ENCODE data around the gene SEC24D.
A peak's percentile ranks its signal among the peaks of the same experiment; 100 is the strongest.

Gene SEC24D

DNA sequence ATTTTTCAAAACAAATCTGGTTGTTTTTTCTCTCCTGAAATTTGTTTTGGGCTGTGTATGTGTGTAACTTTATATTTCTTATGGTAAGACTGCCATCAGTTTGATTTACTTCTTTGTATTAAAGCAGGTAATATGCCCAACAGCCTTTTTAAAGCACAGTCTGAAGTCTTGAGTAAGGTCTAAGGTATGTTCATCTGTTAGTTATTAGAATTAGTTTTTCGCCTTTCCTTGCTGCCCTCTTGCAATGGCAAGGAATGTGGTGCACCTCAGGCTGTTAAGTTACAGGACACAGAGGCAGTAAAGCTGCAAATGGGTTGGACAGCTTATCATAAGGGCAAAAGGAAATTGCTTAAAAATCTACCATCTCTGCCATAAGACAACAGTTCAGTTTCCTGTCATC, 79.0 kb downstream of the SEC24D start:
- Histone ChIP-seq H2BK5ac (ENCODE audit: low read depth, low read length, poor library complexity, severe bottlenecking) (no peak overlapping the region), H3K14ac (ENCODE audit: low read length in 2 of 2) (no peak overlapping the region), H3K4me3 (ENCODE audit: insufficient read depth in 1 of 2, low read depth in 1 of 2, low read length in 2 of 2) (no peak overlapping the region), H2AFZ (ENCODE audit: low read depth, low read length) (no peak overlapping the region), H3K4ac (ENCODE audit: low read depth in 1 of 2, low read length in 2 of 2) (no peak overlapping the region), H3K9me3 (ENCODE audit: control insufficient read depth, low read length) (no peaks in the 10 kb centered on the region), H3K27ac (ENCODE audit: low read length, poor library complexity, severe bottlenecking) (no peak overlapping the region), H3K4me2 (ENCODE audit: low read length, poor library complexity, severe bottlenecking) (no peak overlapping the region), H2BK15ac (ENCODE audit: low read depth, poor library complexity, severe bottlenecking) (no peak overlapping the region), H3K4me1 (ENCODE audit: control insufficient read depth, insufficient read depth, low read depth, low read length) (no peaks in the 10 kb centered on the region), H4K91ac (ENCODE audit: low read length) (no peak overlapping the region), H3K9ac (ENCODE audit: low read length) (no peak overlapping the region), H3K79me1 (replicated peaks; ENCODE audit: low read length, poor library complexity, severe bottlenecking) (peaks cover 8% of the 10 kb centered on the region), H3K27me3 (ENCODE audit: control insufficient read depth in 1 of 2, insufficient read depth in 1 of 2, low read length in 2 of 2) (no peaks in the 10 kb centered on the region), H4K8ac (ENCODE audit: low read length) (no peak overlapping the region), H3K23ac (ENCODE audit: low read length in 2 of 2) (no peak overlapping the region), H3K36me3 (ENCODE audit: control insufficient read depth in 1 of 2, insufficient read depth in 2 of 2, low read depth in 1 of 2, low read length in 2 of 2) (peaks cover 0 to 85% of the 10 kb centered on the region in 2 experiments), H2AK5ac (ENCODE audit: low read length, severe bottlenecking) (no peak overlapping the region), H2BK120ac (ENCODE audit: low read depth, low read length) (no peak overlapping the region), H3K18ac (ENCODE audit: low read depth in 1 of 2, low read length in 2 of 2) (no peak overlapping the region), H2BK12ac (ENCODE audit: low read length in 2 of 2) (no peak overlapping the region)
- no peak for DNase-seq
- 100% methylated on average over 1 of the region's 1 CpG for WGBS

DNA sequence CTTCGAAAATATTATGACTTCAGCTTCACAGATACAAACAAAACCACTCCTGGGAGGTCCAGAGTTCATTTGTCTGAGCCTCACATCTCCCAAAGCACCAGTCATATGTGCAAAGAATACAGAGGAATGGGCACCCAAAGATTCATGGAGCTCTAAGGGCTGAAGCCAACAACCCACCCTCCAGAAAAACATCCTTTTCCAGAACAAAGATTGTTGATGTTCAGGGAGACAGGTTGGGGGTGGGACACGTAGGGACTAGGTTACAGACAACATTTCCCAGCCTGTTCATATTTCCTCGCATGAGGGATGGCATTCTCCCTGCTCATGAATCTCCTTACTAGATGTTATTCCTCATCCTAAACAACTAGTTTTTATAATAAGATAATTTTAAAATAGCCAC, 79.5 kb downstream of the SEC24D start:
- H3K9me3 ChIP-seq (ENCODE audit: control insufficient read depth, low read length): no peaks in the 10 kb centered on the region
- no peak overlapping the region for H2AFZ ChIP-seq (ENCODE audit: low read depth, low read length)
- no peak overlapping the region for H4K8ac ChIP-seq (ENCODE audit: low read length)
- H3K4me3 ChIP-seq (ENCODE audit: insufficient read depth in 1 of 2, low read depth in 1 of 2, low read length in 2 of 2): no peak overlapping the region
- no peak for DNase-seq
- peaks cover 3 to 83% of the 10 kb centered on the region in 2 experiments for H3K36me3 ChIP-seq (ENCODE audit: control insufficient read depth in 1 of 2, insufficient read depth in 2 of 2, low read depth in 1 of 2, low read length in 2 of 2)
- H3K4me1 ChIP-seq (ENCODE audit: control insufficient read depth, insufficient read depth, low read depth, low read length): no peaks in the 10 kb centered on the region
- no peak overlapping the region for H3K23ac ChIP-seq (ENCODE audit: low read length in 2 of 2)
- H4K91ac ChIP-seq (ENCODE audit: low read length): no peak overlapping the region
- no peak overlapping the region for H3K4me2 ChIP-seq (ENCODE audit: low read length, poor library complexity, severe bottlenecking)
- H2BK12ac ChIP-seq (ENCODE audit: low read length in 2 of 2): no peak overlapping the region
- no peaks in the 10 kb centered on the region for H3K27me3 ChIP-seq (ENCODE audit: control insufficient read depth in 1 of 2, insufficient read depth in 1 of 2, low read length in 2 of 2)
- no peak overlapping the region for H3K27ac ChIP-seq (ENCODE audit: low read length, poor library complexity, severe bottlenecking)
- H3K9ac ChIP-seq (ENCODE audit: low read length): no peak overlapping the region
- no peak overlapping the region for H2BK120ac ChIP-seq (ENCODE audit: low read depth, low read length)
- no peak overlapping the region for H2BK5ac ChIP-seq (ENCODE audit: low read depth, low read length, poor library complexity, severe bottlenecking)
- no peak overlapping the region for H2AK5ac ChIP-seq (ENCODE audit: low read length, severe bottlenecking)
- no peak overlapping the region for H3K4ac ChIP-seq (ENCODE audit: low read depth in 1 of 2, low read length in 2 of 2)
- H2BK15ac ChIP-seq (ENCODE audit: low read depth, poor library complexity, severe bottlenecking): no peak overlapping the region
- no peak overlapping the region for H3K14ac ChIP-seq (ENCODE audit: low read length in 2 of 2)
- H3K79me1 ChIP-seq (replicated peaks; ENCODE audit: low read length, poor library complexity, severe bottlenecking): peaks cover 9% of the 10 kb centered on the region
- H3K18ac ChIP-seq (ENCODE audit: low read depth in 1 of 2, low read length in 2 of 2): no peak overlapping the region
- WGBS: 96% methylated on average over 2 of the region's 3 CpGs

DNA sequence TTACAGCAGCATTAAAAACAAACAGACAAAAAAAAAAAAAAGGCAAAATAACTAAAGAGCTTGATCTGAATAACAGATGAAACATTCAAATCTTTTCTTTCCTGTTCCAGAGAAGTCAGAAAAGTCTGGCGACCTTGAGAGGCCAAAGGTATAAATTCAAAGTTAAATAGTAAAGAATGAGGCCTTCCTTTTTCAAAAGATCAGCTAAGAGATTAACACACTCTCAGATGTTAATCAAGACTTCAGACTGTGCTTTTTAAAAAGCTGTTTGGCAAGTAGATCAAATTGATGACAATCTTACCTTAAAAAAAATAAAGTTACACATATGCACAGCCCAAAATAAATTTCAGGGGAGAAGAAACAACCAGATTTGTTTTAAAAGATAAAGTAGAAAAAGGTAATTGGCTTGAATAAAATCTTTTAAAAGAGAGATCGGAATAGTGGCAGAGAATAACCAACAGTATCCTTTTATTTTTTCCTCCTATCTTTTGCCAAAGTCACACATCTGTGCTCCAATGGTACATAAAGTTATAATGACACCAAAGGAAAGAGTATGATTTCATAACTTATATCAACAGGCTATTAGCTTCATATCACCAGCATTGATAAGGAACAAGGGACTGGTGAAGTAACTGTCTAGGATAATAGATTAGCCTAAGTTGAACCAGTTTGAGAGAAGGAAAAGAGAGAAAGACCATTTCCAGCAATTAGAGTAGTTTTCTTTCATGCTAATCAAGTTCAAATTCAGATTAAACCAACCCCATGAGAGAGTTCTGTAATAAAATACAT, 80.3 kb downstream of the SEC24D start:
- H4K8ac ChIP-seq (ENCODE audit: low read length): no peak overlapping the region
- no peak overlapping the region for H2BK120ac ChIP-seq (ENCODE audit: low read depth, low read length)
- no peak overlapping the region for H3K4me2 ChIP-seq (ENCODE audit: low read length, poor library complexity, severe bottlenecking)
- no peak overlapping the region for H2BK5ac ChIP-seq (ENCODE audit: low read depth, low read length, poor library complexity, severe bottlenecking)
- no peak overlapping the region for H2AK5ac ChIP-seq (ENCODE audit: low read length, severe bottlenecking)
- H3K14ac ChIP-seq (ENCODE audit: low read length in 2 of 2): no peak overlapping the region
- no peak overlapping the region for H2BK15ac ChIP-seq (ENCODE audit: low read depth, poor library complexity, severe bottlenecking)
- H3K79me1 ChIP-seq (replicated peaks; ENCODE audit: low read length, poor library complexity, severe bottlenecking): peaks cover 10% of the 10 kb centered on the region
- H3K9me3 ChIP-seq (ENCODE audit: control insufficient read depth, low read length): no peaks in the 10 kb centered on the region
- H3K27me3 ChIP-seq (ENCODE audit: control insufficient read depth in 1 of 2, insufficient read depth in 1 of 2, low read length in 2 of 2): no peaks in the 10 kb centered on the region
- H3K4me1 ChIP-seq (ENCODE audit: control insufficient read depth, insufficient read depth, low read depth, low read length): no peaks in the 10 kb centered on the region
- H3K4ac ChIP-seq (ENCODE audit: low read depth in 1 of 2, low read length in 2 of 2): no peak overlapping the region
- H2BK12ac ChIP-seq (ENCODE audit: low read length in 2 of 2): no peak overlapping the region
- no peak overlapping the region for H4K91ac ChIP-seq (ENCODE audit: low read length)
- no peak overlapping the region for H2AFZ ChIP-seq (ENCODE audit: low read depth, low read length)
- no peak overlapping the region for H3K4me3 ChIP-seq (ENCODE audit: insufficient read depth in 1 of 2, low read depth in 1 of 2, low read length in 2 of 2)
- H3K27ac ChIP-seq (ENCODE audit: low read length, poor library complexity, severe bottlenecking): no peak overlapping the region
- WGBS: no CpG with 5 or more reads among the region's 2 CpGs
- H3K23ac ChIP-seq (ENCODE audit: low read length in 2 of 2): no peak overlapping the region
- no peak for DNase-seq
- H3K9ac ChIP-seq (ENCODE audit: low read length): peak overlapping the region; percentile 49
- H3K18ac ChIP-seq (ENCODE audit: low read depth in 1 of 2, low read length in 2 of 2): no peak overlapping the region
- H3K36me3 ChIP-seq (ENCODE audit: control insufficient read depth in 1 of 2, insufficient read depth in 2 of 2, low read depth in 1 of 2, low read length in 2 of 2): peaks cover 6 to 85% of the 10 kb centered on the region in 2 experiments

DNA sequence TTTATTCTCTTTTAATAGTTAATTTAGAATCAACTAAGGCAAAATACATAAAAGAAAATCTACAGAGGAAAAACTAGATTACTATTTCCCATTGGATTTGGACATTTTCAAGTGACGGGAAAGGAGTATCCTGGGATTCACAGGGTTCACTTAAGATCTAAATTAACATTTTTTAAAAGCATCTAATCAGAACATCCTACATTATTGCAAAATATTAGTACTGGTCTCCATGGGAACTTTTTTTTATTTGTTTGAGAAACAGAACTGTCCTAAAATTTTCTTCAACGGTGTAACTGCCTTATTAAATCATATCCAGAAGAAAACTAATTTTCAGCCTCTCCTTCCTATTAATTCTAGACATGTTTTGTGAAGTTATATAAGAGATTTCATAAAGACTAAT, 81.0 kb downstream of the SEC24D start:
- Histone ChIP-seq H2BK12ac (ENCODE audit: low read length in 2 of 2) (no peak overlapping the region), H3K9ac (ENCODE audit: low read length) (peak overlapping the region; percentile 49), H3K18ac (ENCODE audit: low read depth in 1 of 2, low read length in 2 of 2) (no peak overlapping the region), H2AK5ac (ENCODE audit: low read length, severe bottlenecking) (no peak overlapping the region), H3K4ac (ENCODE audit: low read depth in 1 of 2, low read length in 2 of 2) (no peak overlapping the region), H3K79me1 (replicated peaks; ENCODE audit: low read length, poor library complexity, severe bottlenecking) (peaks cover 14% of the 10 kb centered on the region), H3K36me3 (ENCODE audit: control insufficient read depth in 1 of 2, insufficient read depth in 2 of 2, low read depth in 1 of 2, low read length in 2 of 2) (peaks cover 6 to 85% of the 10 kb centered on the region in 2 experiments), H2BK5ac (ENCODE audit: low read depth, low read length, poor library complexity, severe bottlenecking) (no peak overlapping the region), H3K4me3 (ENCODE audit: insufficient read depth in 1 of 2, low read depth in 1 of 2, low read length in 2 of 2) (no peak overlapping the region), H3K9me3 (ENCODE audit: control insufficient read depth, low read length) (no peaks in the 10 kb centered on the region), H2BK120ac (ENCODE audit: low read depth, low read length) (no peak overlapping the region), H3K27me3 (ENCODE audit: control insufficient read depth in 1 of 2, insufficient read depth in 1 of 2, low read length in 2 of 2) (no peaks in the 10 kb centered on the region), H2BK15ac (ENCODE audit: low read depth, poor library complexity, severe bottlenecking) (no peak overlapping the region), H3K23ac (ENCODE audit: low read length in 2 of 2) (no peak overlapping the region), H4K91ac (ENCODE audit: low read length) (no peak overlapping the region), H2AFZ (ENCODE audit: low read depth, low read length) (no peak overlapping the region), H3K14ac (ENCODE audit: low read length in 2 of 2) (no peak overlapping the region), H3K4me1 (ENCODE audit: control insufficient read depth, insufficient read depth, low read depth, low read length) (no peaks in the 10 kb centered on the region), H3K4me2 (ENCODE audit: low read length, poor library complexity, severe bottlenecking) (no peak overlapping the region), H3K27ac (ENCODE audit: low read length, poor library complexity, severe bottlenecking) (no peak overlapping the region), H4K8ac (ENCODE audit: low read length) (no peak overlapping the region)
- no peak for DNase-seq
- no CpG with 5 or more reads among the region's 2 CpGs for whole genome bisulfite sequencing

Data from mesenchymal stem cell (in vitro differentiated cells and primary cell).